ENCODE data around the gene PCNP.

DNA sequence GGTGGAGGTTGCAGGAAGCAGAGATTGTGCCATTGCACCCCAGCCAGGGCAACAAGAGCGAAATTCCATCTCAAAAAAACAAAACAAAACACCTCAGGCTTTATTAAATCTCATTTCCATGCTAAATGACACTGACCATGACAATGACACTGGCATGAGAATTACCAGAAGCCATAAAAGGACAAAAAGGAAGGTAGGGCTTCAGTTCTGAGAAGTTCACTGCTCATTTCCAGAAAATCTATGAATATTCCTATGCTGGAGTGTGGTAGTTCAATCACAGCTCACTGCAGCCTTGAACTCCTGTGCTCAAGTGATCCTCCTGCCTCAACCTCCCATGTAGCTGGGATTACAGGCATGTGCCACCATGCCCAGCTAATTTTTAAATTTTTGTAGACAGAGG is 44.7 kb downstream of the PCNP start:
- TF ChIP-seq, protein P1, sequence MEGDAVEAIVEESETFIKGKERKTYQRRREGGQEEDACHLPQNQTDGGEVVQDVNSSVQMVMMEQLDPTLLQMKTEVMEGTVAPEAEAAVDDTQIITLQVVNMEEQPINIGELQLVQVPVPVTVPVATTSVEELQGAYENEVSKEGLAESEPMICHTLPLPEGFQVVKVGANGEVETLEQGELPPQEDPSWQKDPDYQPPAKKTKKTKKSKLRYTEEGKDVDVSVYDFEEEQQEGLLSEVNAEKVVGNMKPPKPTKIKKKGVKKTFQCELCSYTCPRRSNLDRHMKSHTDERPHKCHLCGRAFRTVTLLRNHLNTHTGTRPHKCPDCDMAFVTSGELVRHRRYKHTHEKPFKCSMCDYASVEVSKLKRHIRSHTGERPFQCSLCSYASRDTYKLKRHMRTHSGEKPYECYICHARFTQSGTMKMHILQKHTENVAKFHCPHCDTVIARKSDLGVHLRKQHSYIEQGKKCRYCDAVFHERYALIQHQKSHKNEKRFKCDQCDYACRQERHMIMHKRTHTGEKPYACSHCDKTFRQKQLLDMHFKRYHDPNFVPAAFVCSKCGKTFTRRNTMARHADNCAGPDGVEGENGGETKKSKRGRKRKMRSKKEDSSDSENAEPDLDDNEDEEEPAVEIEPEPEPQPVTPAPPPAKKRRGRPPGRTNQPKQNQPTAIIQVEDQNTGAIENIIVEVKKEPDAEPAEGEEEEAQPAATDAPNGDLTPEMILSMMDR (optimal IDR thresholded peaks at IDR 0.05 in 1 of 3, IDR thresholded peaks at IDR 0.05 in 1 of 3, conservative IDR thresholded peaks at IDR 0.05 in 1 of 3; ENCODE audit: extremely low read depth in 1 of 3, insufficient read depth in 2 of 3, low read length in 3 of 3) = no peak
- TF ChIP-seq EZH2 (IDR thresholded peaks at IDR 0.05; ENCODE audit: low read length) = no peak

Data from keratinocyte (primary cell).